Thyroid gland (tissue), 4 donors: Measurements from ENCODE around the gene RNF103. TPM values are rescaled to one million over a fixed set of nuclear protein-coding genes. Genes with fewer than 3 reads are reported as not detected.

Experiments used
- DNase-seq, 2 donors: peaks; one replicate each; pipeline ENCODE4 v3.0.0-alpha.2; 2019
- H3K27ac ChIP-seq, 3 donors: fragments of 200-600 bp; sonication (generic); 1 replicate in 2 of 3; 2 replicates in 1 of 3; pipeline ENCODE4 v1.5.1; 2016 to 2019; ENCODE audit warnings: mild to moderate bottlenecking in 1 of 3, moderate library complexity in 1 of 3
- H3K27me3 ChIP-seq: fragments of 200-600 bp; sonication (generic); one replicate; pipeline ENCODE4 v1.5.1; 2019
- H3K36me3 ChIP-seq, 2 donors: fragments of 200-600 bp; sonication (generic); one replicate each; pipeline ENCODE4 v1.5.1; 2016 to 2019
- H3K4me1 ChIP-seq, 2 donors: fragments of 200-600 bp; sonication (generic); one replicate each; pipeline ENCODE4 v1.5.1; 2017 to 2019
- H3K4me3 ChIP-seq, 3 donors: fragments of 200-600 bp; sonication (generic); replicated peaks in 1 of 3; 1 replicate in 2 of 3; 2 replicates in 1 of 3; pipeline ENCODE4 v1.5.1; 2016; ENCODE audit warnings: mild to moderate bottlenecking in 1 of 3
- H3K9me3 ChIP-seq: fragments of 200-600 bp; sonication (generic); one replicate; pipeline ENCODE4 v1.5.1; 2017
- CTCF ChIP-seq, 6 experiments: fragments of 200-600 bp in 3 of 6; fragments of 450-650 bp in 3 of 6; sonication (generic) in 3 of 6; IDR thresholded peaks; one replicate each; pipeline ENCODE4 v1.5.1; 2016 to 2019; ENCODE audit warnings: antibody characterized with exemption in 6 of 6, mild to moderate bottlenecking in 2 of 6, inconsistent platforms in 1 of 6, moderate library complexity in 1 of 6
- POLR2A ChIP-seq, 2 donors: fragments of 450-650 bp; IDR thresholded peaks; one replicate each; pipeline ENCODE4 v1.6.1; 2017; ENCODE audit warnings: antibody characterized with exemption in 2 of 2, mild to moderate bottlenecking in 2 of 2, moderate library complexity in 1 of 2
- WGBS, 2 donors: methylation state at CpG; one replicate each; pipeline ENCODE4 v1.1.5; 2017; 5-methylcytosine and 5-hydroxymethylcytosine counted together
- intact Hi-C: fragments of 100-400 bp; cut with DNase I; formaldehyde crosslinking; loops from one replicate; pipeline ENCODE4 v1.15.1; 2023
- total RNA-seq, 4 donors: library from RNA; depleted of rRNA; stranded (reverse); fragments of >200 nt; gene quantifications; one replicate each; pipeline ENCODE4 v1.2.3, GENCODE V29; 2016

Gene RNF103
- total RNA-seq, 4 donors from 2014 or later: 26.0 to 36.8 (median 33.3) TPM

DNA sequence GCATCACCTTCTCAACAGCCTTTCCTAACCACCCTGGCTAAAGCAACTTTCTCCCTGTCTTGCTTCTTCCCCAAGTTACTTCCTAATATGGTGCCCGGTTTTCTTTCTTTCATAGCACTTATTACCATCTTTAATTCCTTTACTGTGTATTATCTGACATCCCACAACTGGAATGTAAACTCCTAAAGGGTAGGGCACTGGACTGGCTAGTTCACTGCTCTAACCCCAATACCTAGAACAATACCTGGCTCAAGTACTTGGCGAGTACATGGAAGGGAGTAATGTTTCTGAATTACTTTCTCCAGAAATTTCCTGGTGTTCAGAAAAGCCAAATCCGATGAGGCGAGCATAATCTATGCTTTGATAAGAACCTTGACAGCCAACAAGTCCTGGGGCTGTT, 22.7 kb upstream of the RNF103 start:
- Histone ChIP-seq H3K4me3 (no peak overlapping the region), H3K9me3 (no peaks in the 10 kb centered on the region), H3K36me3 (no peaks in the 10 kb centered on the region), H3K27me3 (no peaks in the 10 kb centered on the region), H3K27ac (no peak overlapping the region), H3K4me1 (no peaks in the 10 kb centered on the region)
- 94% methylated on average over 4 of the region's 4 CpGs for WGBS, 2 donors
- intact Hi-C loops: no loop called here
- TF ChIP-seq POLR2A (IDR thresholded peaks at IDR 0.05): no peak
- TF ChIP-seq CTCF (IDR thresholded peaks at IDR 0.05): no peak
- DNase-seq: no peak

DNA sequence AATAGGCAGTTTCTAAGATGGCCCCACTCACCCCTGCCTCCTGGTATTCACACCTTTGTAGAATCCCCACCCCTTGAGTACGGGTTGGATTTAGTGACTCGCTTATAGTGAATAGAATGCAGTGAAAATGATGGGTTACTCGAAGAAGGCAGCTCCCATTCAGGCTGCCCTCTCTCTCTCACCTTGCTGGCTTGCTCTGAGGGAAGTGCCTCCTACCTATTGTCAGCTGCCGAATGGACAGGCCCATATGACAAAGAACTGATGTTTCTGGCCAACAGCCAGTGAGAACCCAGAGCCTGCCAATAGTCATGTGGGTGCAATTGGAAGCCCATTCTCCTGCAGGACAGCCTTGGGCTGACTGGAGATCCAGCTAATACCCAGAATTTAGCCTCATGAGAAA, 22.1 kb upstream of the RNF103 start:
- Histone ChIP-seq H3K36me3 (no peaks in the 10 kb centered on the region), H3K4me3 (no peak overlapping the region), H3K4me1 (no peaks in the 10 kb centered on the region), H3K27me3 (no peaks in the 10 kb centered on the region), H3K27ac (no peak overlapping the region), H3K9me3 (no peaks in the 10 kb centered on the region)
- intact Hi-C loops: no loop called here
- DNase-seq: no peak
- TF ChIP-seq CTCF (IDR thresholded peaks at IDR 0.05): no peak
- no peak for TF ChIP-seq POLR2A (IDR thresholded peaks at IDR 0.05)
- WGBS, 2 donors: 82 to 84% methylated on average over 4 of the region's 4 CpGs

- no peak for DNase-seq
- Histone ChIP-seq H3K4me3 (no peak overlapping the region), H3K4me1 (no peaks in the 10 kb centered on the region), H3K36me3 (no peaks in the 10 kb centered on the region), H3K9me3 (peaks cover 4% of the 10 kb centered on the region), H3K27me3 (no peaks in the 10 kb centered on the region), H3K27ac (no peak overlapping the region)
- WGBS, 2 donors: 55 to 82% methylated on average over 1 of the region's 1 CpG
- intact Hi-C loops: no loop called here
- no peak for TF ChIP-seq CTCF (IDR thresholded peaks at IDR 0.05)
Measured at GRCh38 chr2:86638712-86639111, 15.0 kb upstream of the RNF103 start.

DNA sequence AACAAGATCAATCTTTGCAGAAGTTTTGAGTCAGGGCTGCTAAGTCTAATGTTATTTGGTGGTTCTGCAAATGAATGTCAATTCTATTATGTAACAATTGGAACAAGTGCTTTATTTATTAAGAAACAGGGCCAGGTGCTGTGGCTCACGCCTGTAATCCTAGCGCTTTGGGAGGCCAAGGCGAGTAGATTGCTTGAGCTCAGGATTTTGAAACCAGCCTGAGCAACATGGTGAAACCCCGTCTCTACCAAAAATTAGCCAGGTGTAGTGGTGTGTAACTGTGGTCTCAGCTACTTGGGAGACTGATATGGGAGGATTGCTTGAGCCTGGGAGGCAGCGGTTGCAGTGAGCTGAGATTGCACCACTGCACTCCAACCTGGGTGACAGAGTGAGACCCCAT, 13.2 kb upstream of the RNF103 start:
- H3K27me3 ChIP-seq: no peaks in the 10 kb centered on the region
- H3K9me3 ChIP-seq: peaks cover 4% of the 10 kb centered on the region
- no peaks in the 10 kb centered on the region for H3K36me3 ChIP-seq
- H3K4me3 ChIP-seq: no peak overlapping the region
- 94 to 95% methylated on average over 5 of the region's 5 CpGs for WGBS, 2 donors
- no peak for DNase-seq
- TF ChIP-seq CTCF (IDR thresholded peaks at IDR 0.05) (no peak), POLR2A (IDR thresholded peaks at IDR 0.05) (no peak)
- H3K4me1 ChIP-seq: no peaks in the 10 kb centered on the region
- intact Hi-C loops: no loop called here
- H3K27ac ChIP-seq: no peak overlapping the region

GRCh38 chr2:86634352-86634751, 10.7 kb upstream of the RNF103 start:
- Histone ChIP-seq H3K27me3 (no peaks in the 10 kb centered on the region), H3K27ac (no peak overlapping the region), H3K9me3 (peaks cover 2% of the 10 kb centered on the region), H3K36me3 (no peaks in the 10 kb centered on the region), H3K4me1 (no peaks in the 10 kb centered on the region), H3K4me3 (no peak overlapping the region)
- DNase-seq: no peak
- intact Hi-C loops: no loop called here
- TF ChIP-seq POLR2A (IDR thresholded peaks at IDR 0.05) (no peak), CTCF (IDR thresholded peaks at IDR 0.05) (no peak)
- 92 to 97% methylated on average over 6 of the region's 6 CpGs for WGBS, 2 donors
